H1 (cell line): ENCODE measurements around the gene UBAP1L. TPM values are rescaled to one million over a fixed set of nuclear protein-coding genes. Genes with fewer than 3 reads are reported as not detected.
"Not testable (repeated sequence)": the region's sequence is repeated elsewhere in the genome, so short reads cannot be mapped to it uniquely, and the experiment has no call there.

Experiments
- CTCF ChIA-PET: fragments of 300-600 bp; sonication (Branson Sonifier 250); formaldehyde crosslinking; loops from one replicate; lab custom pipeline; 2021; ENCODE audit not compliant: partially characterized antibody; lab: Charles Lee
- POLR2A ChIA-PET: fragments of 300-600 bp; sonication (Branson Sonifier 250); formaldehyde crosslinking; loops from one replicate; lab custom pipeline; 2021; ENCODE audit warnings: inconsistent platforms; ENCODE audit not compliant: partially characterized antibody; lab: Charles Lee
- DNase-seq, 2 experiments: peaks; one replicate each; pipeline versions ENCODE4 v3.0.0 to v3.0.0-alpha.2; 2010 to 2022; ENCODE audit warnings: low spot score in 2 of 2, low read depth in 1 of 2, mixed read lengths in 1 of 2
- FAIRE-seq: peaks from 2 replicates; lab custom pipeline; 2011; peaks lifted over from hg19 to GRCh38; lab: Jason Lieb, UNC
- H2AFZ ChIP-seq: 2 replicates; pipeline ENCODE4 v1.8.1; 2012; ENCODE audit warnings: low read length, inconsistent platforms
- H2AK5ac ChIP-seq: 2 replicates; pipeline ENCODE4 v1.6.1; 2013; ENCODE audit warnings: low read depth, low read length
- H2BK120ac ChIP-seq: replicated peaks from 2 replicates; pipeline ENCODE3; 2013; ENCODE audit warnings: low read depth, low read length, inconsistent platforms
- H2BK12ac ChIP-seq: 2 replicates; pipeline ENCODE4 v1.6.1; 2013; ENCODE audit warnings: low read depth, low read length
- H2BK15ac ChIP-seq: 2 replicates; pipeline ENCODE4 v1.6.1; 2013; ENCODE audit warnings: low read length
- H2BK20ac ChIP-seq: 2 replicates; pipeline ENCODE4 v1.6.1; 2013; ENCODE audit warnings: low read length
- H2BK5ac ChIP-seq: 2 replicates; pipeline ENCODE4 v1.6.1; 2013; ENCODE audit warnings: low read depth, low read length
- H3K14ac ChIP-seq: 2 replicates; pipeline ENCODE4 v1.6.1; 2013; ENCODE audit warnings: inconsistent platforms; ENCODE audit not compliant: insufficient read length
- H3K18ac ChIP-seq: 2 replicates; pipeline ENCODE4 v1.6.1; 2013; ENCODE audit warnings: low read length; ENCODE audit errors: extremely low read depth
- H3K23ac ChIP-seq: 2 replicates; pipeline ENCODE4 v1.6.1; 2013; ENCODE audit warnings: inconsistent platforms; ENCODE audit not compliant: insufficient read length
- H3K23me2 ChIP-seq: 2 replicates; pipeline ENCODE4 v1.6.1; 2013; ENCODE audit warnings: low read depth, low read length
- H3K27ac ChIP-seq: 2 replicates; pipeline ENCODE4 v1.6.1; 2011; ENCODE audit warnings: low read depth, low read length, inconsistent platforms
- H3K27me3 ChIP-seq, 4 experiments: replicated peaks in 1 of 4; 1 replicate in 1 of 4; 2 replicates in 3 of 4; pipeline versions ENCODE4 v1.6.1 to v1.8.1; 2011 to 2013; ENCODE audit warnings: low read length in 3 of 4, mild to moderate bottlenecking in 3 of 4, inconsistent platforms in 2 of 4, mixed read lengths in 2 of 4, moderate library complexity in 1 of 4; ENCODE audit not compliant: control insufficient read depth in 3 of 4, insufficient read depth in 3 of 4; ENCODE audit errors: extremely low read depth in 1 of 4
- H3K36me3 ChIP-seq, 4 experiments: 2 replicates each; pipeline versions ENCODE4 v1.6.1 to v1.8.1; 2011 to 2013; ENCODE audit warnings: mild to moderate bottlenecking in 4 of 4, low read length in 3 of 4, moderate library complexity in 2 of 4, control low read depth in 1 of 4, inconsistent platforms in 1 of 4; ENCODE audit not compliant: insufficient read depth in 4 of 4, control insufficient read depth in 2 of 4
- H3K4ac ChIP-seq: replicated peaks from 2 replicates; pipeline ENCODE3; 2013; ENCODE audit warnings: low read length, low read depth, mixed read lengths, inconsistent platforms; ENCODE audit not compliant: insufficient read length
- H3K4me1 ChIP-seq, 4 experiments: replicated peaks in 1 of 4; 1 replicate in 1 of 4; 2 replicates in 3 of 4; pipeline versions ENCODE4 v1.6.1 to v1.8.1; 2011 to 2013; ENCODE audit warnings: low read length in 3 of 4, inconsistent platforms in 2 of 4, mixed read lengths in 1 of 4; ENCODE audit not compliant: insufficient read depth in 4 of 4, control insufficient read depth in 3 of 4
- H3K4me2 ChIP-seq, 2 experiments: 2 replicates each; pipeline versions ENCODE4 v1.6.1 to v1.8.1; 2011 to 2013; ENCODE audit warnings: low read depth in 2 of 2, low read length in 2 of 2, control low read depth in 1 of 2, inconsistent platforms in 1 of 2, mild to moderate bottlenecking in 1 of 2; ENCODE audit not compliant: insufficient read depth in 1 of 2
- H3K4me3 ChIP-seq, 4 experiments: fragments of 200-600, 300-600 bp in 1 of 4; sonication (generic), shearing (Covaris generic), sonication (Bioruptor Twin) in 1 of 4; 2 replicates each; pipeline versions ENCODE4 v1.5.1 to v1.8.1; 2011 to 2016; ENCODE audit warnings: low read length in 4 of 4, low read depth in 3 of 4, control low read depth in 2 of 4, inconsistent platforms in 2 of 4, mild to moderate bottlenecking in 2 of 4, mixed read lengths in 1 of 4, moderate library complexity in 1 of 4; ENCODE audit not compliant: insufficient read depth in 2 of 4; ENCODE audit errors: extremely low read depth in 1 of 4
- H3K56ac ChIP-seq: replicated peaks from 2 replicates; pipeline ENCODE3; 2013; ENCODE audit warnings: low read depth, mild to moderate bottlenecking, mixed read lengths, low read length, inconsistent platforms; ENCODE audit not compliant: insufficient read length
- H3K79me1 ChIP-seq: 2 replicates; pipeline ENCODE4 v1.6.1; 2013; ENCODE audit warnings: low read depth, low read length, control low read depth
- H3K79me2 ChIP-seq, 2 experiments: 2 replicates each; pipeline versions ENCODE4 v1.6.1 to v1.8.1; 2012 to 2013; ENCODE audit warnings: low read length in 2 of 2, mild to moderate bottlenecking in 2 of 2, inconsistent platforms in 1 of 2; ENCODE audit not compliant: insufficient read depth in 2 of 2, control insufficient read depth in 1 of 2
- H3K9ac ChIP-seq, 4 experiments: replicated peaks in 1 of 4; 1 replicate in 1 of 4; 2 replicates in 3 of 4; pipeline versions ENCODE4 v1.6.1 to v1.8.1; 2011 to 2013; ENCODE audit warnings: low read depth in 3 of 4, low read length in 3 of 4, control low read depth in 2 of 4, mild to moderate bottlenecking in 2 of 4, moderate library complexity in 2 of 4, inconsistent platforms in 1 of 4; ENCODE audit errors: extremely low read depth in 1 of 4
- H3K9me3 ChIP-seq, 2 experiments: 2 replicates each; pipeline versions ENCODE4 v1.6.1 to v1.8.1; 2012 to 2013; ENCODE audit warnings: mild to moderate bottlenecking in 2 of 2, moderate library complexity in 2 of 2, control low read depth in 1 of 2, inconsistent platforms in 1 of 2, low read depth in 1 of 2, low read length in 1 of 2, mixed read lengths in 1 of 2; ENCODE audit not compliant: insufficient read depth in 2 of 2
- H4K20me1 ChIP-seq, 2 experiments: replicated peaks in 1 of 2; 2 replicates each; pipeline versions ENCODE3 to v1.8.1; 2011 to 2013; ENCODE audit warnings: inconsistent platforms in 2 of 2, low read length in 2 of 2, mild to moderate bottlenecking in 1 of 2; ENCODE audit not compliant: insufficient read depth in 2 of 2, control insufficient read depth in 1 of 2
- H4K5ac ChIP-seq: 2 replicates; pipeline ENCODE4 v1.6.1; 2013; ENCODE audit warnings: low read length, low read depth, mixed read lengths, inconsistent platforms; ENCODE audit not compliant: insufficient read length
- H4K8ac ChIP-seq: 2 replicates; pipeline ENCODE4 v1.8.0; 2013; ENCODE audit warnings: mild to moderate bottlenecking, moderate library complexity, low read length, inconsistent platforms; ENCODE audit not compliant: insufficient read depth; ENCODE audit errors: extremely low read depth
- H4K91ac ChIP-seq: replicated peaks from 2 replicates; pipeline ENCODE3; 2013; ENCODE audit warnings: low read length, mixed read lengths, inconsistent platforms; ENCODE audit not compliant: insufficient read length
- WGBS, 2 experiments: shearing (Covaris generic) in 1 of 2; methylation state at CpG; one replicate each; pipeline versions ENCODE4 v1.1.6 to v1.1.7; 2013 to 2015; ENCODE audit warnings: low lambda C conversion rate in 2 of 2, mixed read lengths in 2 of 2, inconsistent platforms in 1 of 2, low coverage in 1 of 2, missing lambda C conversion rate in 1 of 2; ENCODE audit not compliant: insufficient replicate concordance in 2 of 2, insufficient coverage in 1 of 2, insufficient read length in 1 of 2; ENCODE audit errors: extremely low coverage in 1 of 2, missing lambda C conversion rate in 1 of 2; 5-methylcytosine and 5-hydroxymethylcytosine counted together
- polyA plus RNA-seq, 7 experiments: library from polyadenylated mRNA; depleted of rRNA in 3 of 7; stranded (reverse) in 5 of 7; unstranded in 2 of 7; fragments of >200 nt in 5 of 7; fragments of 200-250 nt in 2 of 7; gene quantifications; 1 replicate in 5 of 7; 2 replicates in 1 of 7; 4 replicates in 1 of 7; pipeline versions ENCODE4 v1.2.1 to v1.2.3, GENCODE V29; 2011 to 2013; ENCODE audit warnings: missing spikeins in 2 of 7, mixed read lengths in 2 of 7
- total RNA-seq: library from RNA; stranded (reverse); fragmentation: NEBNext Ultra II Directional; extraction: Animal tissue kit (Norgen Biotek cat#: 25700); gene quantifications from 2 replicates; pipeline ENCODE4 v1.2.1, GENCODE V29; 2021

UBAP1L gene
- total and polyA plus RNA-seq, 2 of the 8 experiments (the other 6 are each of a cell fraction or from before 2014, with no cell fraction given) = 0.67 to 1.7 TPM

GRCh38 chr15:65138631-65139030 lies 23.6 kb upstream of the UBAP1L start:
- H4K8ac ChIP-seq, H2AK5ac ChIP-seq, H3K4me3 ChIP-seq, H2BK15ac ChIP-seq, H4K20me1 ChIP-seq, H3K23me2 ChIP-seq, H3K4ac ChIP-seq, DNase-seq, H2BK12ac ChIP-seq, H3K9ac ChIP-seq, H2BK120ac ChIP-seq, POLR2A ChIA-PET, H4K91ac ChIP-seq, H3K27me3 ChIP-seq, H3K18ac ChIP-seq, H3K23ac ChIP-seq, H4K5ac ChIP-seq, FAIRE-seq, H3K79me2 ChIP-seq, H3K4me2 ChIP-seq, H3K56ac ChIP-seq, H2BK5ac ChIP-seq, H3K36me3 ChIP-seq, H3K14ac ChIP-seq, H2AFZ ChIP-seq, H3K4me1 ChIP-seq, H3K79me1 ChIP-seq, H2BK20ac ChIP-seq, H3K27ac ChIP-seq: not testable (repeated sequence)
- 90% methylated on average over 5 of the region's 6 CpGs; no CpG with 5 or more reads in 1 of the 2 experiments for WGBS, 2 experiments
- peaks cover 17 to 26% of the 10 kb centered on the region in 2 experiments for H3K9me3 ChIP-seq
- CTCF ChIA-PET = interaction anchor here (1.1 kb wide), 1 partner anchor 15 kb away, joined by 3 read pairs; no protein-coding TSS in a partner anchor

- H3K4me3 ChIP-seq, H2BK5ac ChIP-seq, H2AFZ ChIP-seq, H2BK20ac ChIP-seq, FAIRE-seq, H3K23me2 ChIP-seq, POLR2A ChIA-PET, H3K79me2 ChIP-seq, H3K56ac ChIP-seq, H3K23ac ChIP-seq, H2AK5ac ChIP-seq, H3K14ac ChIP-seq, H4K20me1 ChIP-seq, H4K8ac ChIP-seq, H3K4me2 ChIP-seq, H4K91ac ChIP-seq, H3K36me3 ChIP-seq, H3K18ac ChIP-seq, H3K27ac ChIP-seq, H2BK12ac ChIP-seq, CTCF ChIA-PET, H3K9ac ChIP-seq, DNase-seq, H3K79me1 ChIP-seq, H3K27me3 ChIP-seq, H4K5ac ChIP-seq, H2BK120ac ChIP-seq, H2BK15ac ChIP-seq, H3K4me1 ChIP-seq, H3K4ac ChIP-seq: not testable (repeated sequence)
- peaks cover 17 to 26% of the 10 kb centered on the region in 2 experiments for H3K9me3 ChIP-seq
- whole genome bisulfite sequencing, 2 experiments = 88% methylated on average over 4 of the region's 4 CpGs; no CpG with 5 or more reads in 1 of the 2 experiments
Measured at GRCh38 chr15:65137893-65138292, 22.9 kb upstream of the UBAP1L start.
